Dendritic cell treated with granulocyte-macrophage colony-stimulating factor and Interleukin-4, amounts not matched to agents 40 ng/mL and 50 ng/mL, for 4 days (primary cell): ENCODE measurements around the gene RBM46.

Experiments
- H3K27ac Mint-ChIP-seq: one replicate; pipeline ENCODE4 v1.8.0; 2022; ENCODE audit warnings: mild to moderate bottlenecking, mixed read lengths
- H3K27me3 Mint-ChIP-seq: one replicate; pipeline ENCODE4 v1.8.0; 2022; ENCODE audit warnings: mild to moderate bottlenecking, mixed read lengths
- H3K36me3 Mint-ChIP-seq: one replicate; pipeline ENCODE4 v1.8.0; 2022; ENCODE audit warnings: low read depth, mixed read lengths
- H3K4me1 Mint-ChIP-seq: one replicate; pipeline ENCODE4 v1.8.0; 2022; ENCODE audit warnings: low read depth, mixed read lengths
- H3K4me3 Mint-ChIP-seq: one replicate; pipeline ENCODE4 v1.8.0; 2022; ENCODE audit warnings: mild to moderate bottlenecking, moderate library complexity, mixed read lengths
- H3K9me3 Mint-ChIP-seq: one replicate; pipeline ENCODE4 v1.8.0; 2022; ENCODE audit warnings: mixed read lengths
- intact Hi-C: fragments of 100-400 bp; cut with micrococcal nuclease; formaldehyde crosslinking; loops from one replicate; pipeline ENCODE4 v1.15.0; 2022

Gene RBM46

DNA sequence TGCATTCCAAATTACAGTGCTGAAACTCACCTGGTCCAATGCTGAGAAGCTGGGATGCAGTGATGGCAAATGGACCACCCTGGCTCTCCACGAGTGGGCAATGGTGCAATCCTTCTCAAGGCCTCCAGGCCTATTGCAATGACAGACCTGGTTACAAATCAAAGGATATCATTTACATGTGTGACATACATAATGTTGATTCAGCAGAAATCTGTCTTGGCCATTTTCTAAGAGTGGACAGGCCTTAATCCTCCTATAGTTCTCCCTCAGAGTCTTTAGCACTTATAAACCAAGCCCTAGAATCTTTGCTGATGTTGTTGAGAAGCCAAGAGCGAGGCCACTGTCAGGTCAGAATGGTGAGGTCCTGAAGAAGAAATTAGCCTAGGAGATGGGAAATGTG is 20.2 kb upstream of the RBM46 start:
- intact Hi-C loops = no loop called here
- no peak overlapping the region for H3K27ac Mint-ChIP-seq
- no peak overlapping the region for H3K4me3 Mint-ChIP-seq
- no peaks in the 10 kb centered on the region for H3K4me1 Mint-ChIP-seq
- no peaks in the 10 kb centered on the region for H3K36me3 Mint-ChIP-seq
- H3K27me3 Mint-ChIP-seq = no peaks in the 10 kb centered on the region
- H3K9me3 Mint-ChIP-seq = no peaks in the 10 kb centered on the region

DNA sequence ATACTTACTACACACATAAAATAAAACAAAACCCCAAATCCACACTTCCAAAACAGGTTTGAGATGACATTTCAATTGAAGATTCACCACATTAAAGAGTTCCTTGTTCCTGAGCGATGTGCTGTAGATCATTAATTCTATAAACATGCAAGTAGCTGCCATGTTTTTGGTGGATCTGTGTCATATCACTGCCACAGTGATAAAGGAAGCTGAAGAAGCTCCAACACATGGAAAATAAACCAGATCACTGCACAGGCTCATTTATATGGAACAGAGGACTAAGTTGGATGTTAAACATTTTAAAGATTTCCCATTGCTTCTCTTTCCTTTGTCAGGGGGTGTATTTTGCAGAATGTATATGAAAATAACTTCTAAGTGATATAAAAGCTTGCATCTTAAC is 2.8 kb upstream of the RBM46 start:
- no peaks in the 10 kb centered on the region for H3K36me3 Mint-ChIP-seq
- intact Hi-C loops = loop anchor here (10.0 kb wide), 1 partner anchor 223 kb away; the partner anchor contains the start of gene PLRG1

DNA sequence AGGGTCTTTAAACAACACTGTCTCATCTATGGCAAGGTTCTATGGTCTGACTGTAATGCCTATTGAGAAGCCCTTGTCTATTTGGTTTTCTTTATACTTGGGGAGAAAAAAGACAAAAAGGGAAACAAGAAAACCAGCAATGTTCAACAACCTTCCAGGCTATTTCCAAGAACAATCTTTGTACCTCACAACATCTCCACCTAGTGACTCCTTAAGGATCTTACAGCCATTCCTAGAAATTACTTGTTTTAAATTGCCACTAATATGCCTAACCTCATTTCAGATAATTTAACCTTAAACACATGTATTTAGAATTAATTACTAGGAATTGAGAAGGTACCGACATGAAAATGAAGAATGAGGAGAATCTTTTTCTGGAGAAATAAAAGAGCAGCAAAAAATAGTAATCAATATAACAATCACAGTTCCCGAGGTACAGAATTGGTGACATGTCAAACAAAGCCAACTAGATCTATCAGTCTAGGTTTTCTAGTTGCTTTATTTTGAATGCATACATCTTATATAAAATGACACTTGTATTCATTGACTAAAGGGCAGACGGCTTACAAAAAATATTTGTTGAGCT is 1.6 kb upstream of the RBM46 start:
- H3K27ac Mint-ChIP-seq = no peak overlapping the region
- intact Hi-C loops = loop anchor here (10.0 kb wide), 1 partner anchor 225 kb away; the partner anchor contains the start of gene PLRG1
- H3K36me3 Mint-ChIP-seq = no peaks in the 10 kb centered on the region
- H3K27me3 Mint-ChIP-seq = peaks cover 15% of the 10 kb centered on the region
- no peak overlapping the region for H3K4me3 Mint-ChIP-seq
- no peaks in the 10 kb centered on the region for H3K4me1 Mint-ChIP-seq
- no peaks in the 10 kb centered on the region for H3K9me3 Mint-ChIP-seq

More for the DNA sequence above, 2.8 kb upstream of the RBM46 start:
- H3K9me3 Mint-ChIP-seq = no peaks in the 10 kb centered on the region
- no peak overlapping the region for H3K4me3 Mint-ChIP-seq
- no peaks in the 10 kb centered on the region for H3K4me1 Mint-ChIP-seq
- no peak overlapping the region for H3K27ac Mint-ChIP-seq
- peaks cover 15% of the 10 kb centered on the region for H3K27me3 Mint-ChIP-seq

DNA sequence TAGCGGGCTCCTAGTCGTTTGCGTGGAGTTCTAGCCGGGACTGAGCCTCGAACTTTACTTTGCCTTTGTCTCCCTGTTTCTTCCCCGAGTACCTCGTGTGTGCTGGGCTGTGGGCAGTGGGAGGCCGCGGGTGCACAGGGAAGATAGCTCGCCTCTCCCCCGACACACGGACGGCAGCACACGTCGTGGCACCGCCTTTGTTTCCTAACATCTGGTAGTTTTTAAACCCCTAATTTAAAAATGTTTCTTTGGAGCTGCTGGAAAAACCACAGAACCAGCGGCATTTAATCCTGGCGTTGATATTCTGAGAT is 866 bp downstream of the RBM46 start:
- Mint-ChIP-seq H3K27me3 (peaks cover 15% of the 10 kb centered on the region), H3K4me1 (no peaks in the 10 kb centered on the region), H3K9me3 (no peaks in the 10 kb centered on the region), H3K4me3 (no peak overlapping the region), H3K36me3 (no peaks in the 10 kb centered on the region), H3K27ac (no peak overlapping the region)
- intact Hi-C loops = no loop called here

DNA sequence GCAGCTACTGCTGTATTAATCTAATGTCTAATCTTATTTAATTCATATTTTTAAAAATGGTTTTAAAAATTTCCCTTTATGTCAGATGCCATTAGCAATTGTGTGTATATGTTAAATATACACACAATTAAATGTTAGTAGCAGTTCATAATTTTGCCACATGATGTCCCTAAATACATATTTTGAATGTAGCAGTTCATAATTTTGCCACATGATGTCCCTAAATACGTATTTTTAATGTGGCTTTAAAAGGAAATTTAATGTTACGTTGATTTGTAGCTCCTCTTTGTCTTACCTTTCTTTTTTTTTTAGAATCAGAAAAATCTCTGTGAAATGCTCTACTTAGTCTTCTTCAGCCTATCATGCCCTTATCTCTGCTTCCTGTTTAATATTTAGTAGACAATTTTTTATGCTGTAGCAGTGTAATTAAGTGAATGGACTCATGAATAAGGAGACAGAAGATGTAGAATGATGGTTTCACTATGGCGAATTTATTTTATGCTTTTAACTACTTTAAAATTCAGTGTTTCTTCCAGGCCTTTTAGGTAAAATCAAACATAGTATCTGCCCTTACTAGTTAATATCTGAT is 26.1 kb downstream of the RBM46 start:
- no peak overlapping the region for H3K27ac Mint-ChIP-seq
- no peak overlapping the region for H3K4me3 Mint-ChIP-seq
- H3K27me3 Mint-ChIP-seq = no peaks in the 10 kb centered on the region
- no peaks in the 10 kb centered on the region for H3K36me3 Mint-ChIP-seq
- intact Hi-C loops = loop anchor here (10.0 kb wide), 1 partner anchor 548 kb away; no protein-coding TSS in a partner anchor
- H3K9me3 Mint-ChIP-seq = no peaks in the 10 kb centered on the region
- no peaks in the 10 kb centered on the region for H3K4me1 Mint-ChIP-seq

DNA sequence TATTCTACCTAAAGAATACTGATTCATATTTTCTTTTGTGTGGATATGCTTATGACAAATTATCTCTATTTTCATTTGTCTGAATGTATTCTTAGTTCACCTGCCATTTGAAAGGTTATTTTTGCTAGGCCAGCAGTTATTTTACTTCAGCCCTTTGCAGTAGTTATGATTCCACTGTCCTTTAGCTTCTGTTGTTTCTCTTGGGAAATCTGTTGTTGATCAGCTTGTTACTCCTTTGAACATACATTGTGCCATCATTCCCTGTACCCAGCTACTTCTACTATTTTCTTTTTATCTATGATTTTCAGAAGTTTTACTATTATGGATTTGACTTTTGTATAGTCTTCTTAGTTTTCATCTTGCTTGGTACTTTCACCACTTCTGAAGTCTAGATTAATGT is 37.2 kb downstream of the RBM46 start:
- no peaks in the 10 kb centered on the region for H3K27me3 Mint-ChIP-seq
- no peak overlapping the region for H3K27ac Mint-ChIP-seq
- intact Hi-C loops = no loop called here
- no peak overlapping the region for H3K4me3 Mint-ChIP-seq
- no peaks in the 10 kb centered on the region for H3K9me3 Mint-ChIP-seq
- H3K4me1 Mint-ChIP-seq = no peaks in the 10 kb centered on the region
- H3K36me3 Mint-ChIP-seq = no peaks in the 10 kb centered on the region

DNA sequence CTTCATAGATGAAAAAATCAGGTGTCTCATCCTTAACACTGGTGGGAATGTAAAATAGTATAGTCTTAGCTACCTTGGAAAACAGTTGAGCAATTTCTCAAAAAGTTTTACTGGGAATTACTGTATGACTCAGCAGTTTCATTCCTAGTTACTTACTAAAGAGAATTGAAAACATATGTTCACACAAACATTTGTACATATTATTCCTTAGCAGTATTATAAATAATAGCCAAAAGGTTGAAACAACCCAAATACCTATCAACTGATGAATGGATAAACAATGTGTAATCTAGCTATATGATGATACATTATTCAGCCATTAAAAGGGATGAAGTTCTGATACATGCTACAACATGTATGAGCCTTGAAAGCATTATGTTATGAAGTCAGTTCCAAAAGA is 41.7 kb downstream of the RBM46 start:
- Mint-ChIP-seq H3K36me3 (no peaks in the 10 kb centered on the region), H3K27ac (no peak overlapping the region), H3K9me3 (no peaks in the 10 kb centered on the region), H3K27me3 (no peaks in the 10 kb centered on the region), H3K4me1 (no peaks in the 10 kb centered on the region), H3K4me3 (no peak overlapping the region)
- intact Hi-C loops = no loop called here

DNA sequence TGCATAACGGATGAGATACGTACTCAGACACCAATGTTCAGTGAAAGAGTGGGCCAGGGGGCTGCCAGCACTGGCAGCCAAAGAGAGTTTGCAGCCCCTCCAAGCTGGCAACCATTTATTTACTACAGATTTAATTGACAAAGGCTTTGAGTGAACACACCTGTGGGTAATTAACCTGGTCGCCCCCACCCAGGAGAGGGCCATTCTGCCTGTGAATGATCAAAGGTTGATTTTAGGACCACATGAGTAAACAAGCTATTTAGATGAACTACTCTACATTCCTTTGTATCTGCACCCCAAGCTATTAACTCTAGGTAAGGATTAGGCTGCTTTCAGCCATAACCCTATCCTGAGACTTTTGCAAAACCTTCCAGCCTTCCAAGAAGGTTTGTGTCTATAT is 55.0 kb downstream of the RBM46 start:
- Mint-ChIP-seq H3K27ac (no peak overlapping the region), H3K4me1 (no peaks in the 10 kb centered on the region), H3K9me3 (peaks cover 42% of the 10 kb centered on the region), H3K4me3 (no peak overlapping the region), H3K27me3 (no peaks in the 10 kb centered on the region), H3K36me3 (no peaks in the 10 kb centered on the region)
- intact Hi-C loops = no loop called here

DNA sequence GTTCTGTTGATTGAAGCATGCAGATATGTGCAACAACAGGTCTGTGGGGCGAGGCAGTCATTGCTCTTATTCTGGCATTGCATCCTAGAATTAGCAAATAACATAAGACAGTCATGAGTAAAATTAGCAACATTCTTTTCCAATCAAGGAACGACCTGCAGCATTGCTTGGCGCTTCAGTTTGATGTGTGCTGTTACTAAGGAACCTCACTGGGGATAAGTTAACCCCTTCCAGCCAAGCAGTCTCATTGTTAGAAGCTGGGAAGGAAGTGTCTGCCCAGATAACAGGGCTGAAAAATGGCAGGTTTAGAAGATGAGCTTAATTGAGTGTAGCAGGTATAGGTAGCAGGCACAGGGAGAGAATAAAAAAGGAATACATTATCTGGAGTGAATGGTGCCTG is 55.4 kb downstream of the RBM46 start:
- intact Hi-C loops = no loop called here
- Mint-ChIP-seq H3K4me3 (no peak overlapping the region), H3K36me3 (no peaks in the 10 kb centered on the region), H3K4me1 (no peaks in the 10 kb centered on the region), H3K27me3 (no peaks in the 10 kb centered on the region), H3K27ac (no peak overlapping the region), H3K9me3 (peaks cover 42% of the 10 kb centered on the region)

DNA sequence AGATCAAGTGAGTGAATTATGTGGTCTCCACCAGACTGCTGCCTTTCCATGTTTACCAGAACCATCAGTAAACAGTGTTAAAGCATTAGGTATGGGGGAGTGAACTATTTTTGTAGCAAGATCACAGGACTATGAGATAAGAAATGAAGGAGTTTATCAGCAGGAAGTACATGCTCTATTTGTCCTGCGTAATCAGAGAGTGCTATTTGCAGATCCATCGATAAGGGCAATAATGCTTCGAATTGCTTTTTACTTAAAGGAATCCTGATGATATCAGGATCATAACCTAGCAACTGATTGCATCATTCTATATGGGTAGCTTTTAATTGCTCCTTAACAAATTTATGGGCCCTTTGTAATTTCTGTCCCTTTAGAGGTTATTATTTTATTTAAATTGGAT is 57.1 kb downstream of the RBM46 start:
- intact Hi-C loops = no loop called here
- Mint-ChIP-seq H3K4me3 (no peak overlapping the region), H3K27me3 (no peaks in the 10 kb centered on the region), H3K4me1 (no peaks in the 10 kb centered on the region), H3K27ac (no peak overlapping the region), H3K9me3 (peaks cover 31% of the 10 kb centered on the region), H3K36me3 (no peaks in the 10 kb centered on the region)

DNA sequence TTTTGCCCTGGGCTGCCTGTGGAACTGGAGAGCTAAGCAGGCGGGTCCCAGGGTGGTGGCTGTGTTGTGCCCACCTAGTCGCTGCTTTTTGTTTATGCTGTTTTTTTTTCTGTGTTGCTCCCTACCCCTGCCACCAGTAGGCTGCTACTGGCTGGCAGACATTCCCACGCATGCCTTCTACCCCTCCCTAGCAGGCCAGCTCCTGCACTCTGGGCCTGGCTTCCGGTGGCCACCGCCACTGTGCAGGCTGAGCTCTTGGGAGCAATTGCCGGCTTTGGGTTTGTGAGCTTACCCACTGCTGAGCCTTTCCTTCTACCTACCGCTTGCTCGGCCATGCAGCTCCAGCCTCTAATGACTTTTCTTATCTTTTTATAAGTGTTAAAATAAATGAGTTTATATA is 57.6 kb downstream of the RBM46 start:
- H3K4me1 Mint-ChIP-seq = no peaks in the 10 kb centered on the region
- no peaks in the 10 kb centered on the region for H3K36me3 Mint-ChIP-seq
- no peak overlapping the region for H3K27ac Mint-ChIP-seq
- no peaks in the 10 kb centered on the region for H3K27me3 Mint-ChIP-seq
- H3K9me3 Mint-ChIP-seq = peaks cover 26% of the 10 kb centered on the region
- intact Hi-C loops = no loop called here
- H3K4me3 Mint-ChIP-seq = no peak overlapping the region

DNA sequence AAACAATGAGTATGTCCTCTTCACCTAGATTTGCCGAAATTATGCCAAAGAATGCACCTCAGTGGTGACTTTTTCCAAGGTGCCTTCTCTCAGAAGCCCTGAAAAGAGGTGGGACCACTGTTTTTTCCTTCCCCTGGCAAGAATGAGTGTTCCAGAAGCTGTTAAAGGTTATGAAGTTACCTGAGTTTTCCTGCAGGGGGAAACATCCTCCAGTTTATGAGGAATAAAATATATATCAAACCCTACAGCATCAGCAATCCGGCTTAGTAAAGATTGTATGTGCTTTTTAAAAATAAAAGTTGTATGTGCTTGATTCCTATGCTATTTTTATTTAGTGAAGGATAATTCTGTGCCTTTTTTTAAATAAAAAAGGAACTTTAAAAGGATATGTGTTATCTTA is 73.3 kb downstream of the RBM46 start:
- no peak overlapping the region for H3K27ac Mint-ChIP-seq
- no peaks in the 10 kb centered on the region for H3K4me1 Mint-ChIP-seq
- intact Hi-C loops = no loop called here
- H3K4me3 Mint-ChIP-seq = no peak overlapping the region
- no peaks in the 10 kb centered on the region for H3K27me3 Mint-ChIP-seq
- H3K36me3 Mint-ChIP-seq = no peaks in the 10 kb centered on the region
- H3K9me3 Mint-ChIP-seq = no peaks in the 10 kb centered on the region

DNA sequence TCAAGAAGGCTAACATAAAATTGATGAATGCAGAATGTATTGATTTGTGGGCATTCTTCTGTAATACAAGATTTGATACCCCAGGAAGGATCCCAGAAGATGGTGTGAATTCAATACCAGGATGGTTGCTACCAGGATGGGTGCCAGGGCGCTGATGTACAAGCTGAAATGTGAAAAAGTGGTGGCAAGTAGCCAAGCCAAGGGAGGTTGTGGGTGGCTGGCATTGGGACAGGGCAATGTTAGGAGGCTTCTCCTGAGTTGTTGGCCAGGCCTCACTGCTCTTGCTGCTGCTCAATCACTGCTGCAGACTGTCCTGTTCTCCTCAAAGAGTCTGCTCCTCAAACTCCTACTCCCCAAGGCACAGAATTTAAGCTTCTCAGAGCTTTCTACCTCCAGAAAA is 77.1 kb downstream of the RBM46 start:
- Mint-ChIP-seq H3K36me3 (no peaks in the 10 kb centered on the region), H3K9me3 (no peaks in the 10 kb centered on the region), H3K4me3 (no peak overlapping the region), H3K4me1 (no peaks in the 10 kb centered on the region), H3K27ac (no peak overlapping the region), H3K27me3 (no peaks in the 10 kb centered on the region)
- intact Hi-C loops = no loop called here

DNA sequence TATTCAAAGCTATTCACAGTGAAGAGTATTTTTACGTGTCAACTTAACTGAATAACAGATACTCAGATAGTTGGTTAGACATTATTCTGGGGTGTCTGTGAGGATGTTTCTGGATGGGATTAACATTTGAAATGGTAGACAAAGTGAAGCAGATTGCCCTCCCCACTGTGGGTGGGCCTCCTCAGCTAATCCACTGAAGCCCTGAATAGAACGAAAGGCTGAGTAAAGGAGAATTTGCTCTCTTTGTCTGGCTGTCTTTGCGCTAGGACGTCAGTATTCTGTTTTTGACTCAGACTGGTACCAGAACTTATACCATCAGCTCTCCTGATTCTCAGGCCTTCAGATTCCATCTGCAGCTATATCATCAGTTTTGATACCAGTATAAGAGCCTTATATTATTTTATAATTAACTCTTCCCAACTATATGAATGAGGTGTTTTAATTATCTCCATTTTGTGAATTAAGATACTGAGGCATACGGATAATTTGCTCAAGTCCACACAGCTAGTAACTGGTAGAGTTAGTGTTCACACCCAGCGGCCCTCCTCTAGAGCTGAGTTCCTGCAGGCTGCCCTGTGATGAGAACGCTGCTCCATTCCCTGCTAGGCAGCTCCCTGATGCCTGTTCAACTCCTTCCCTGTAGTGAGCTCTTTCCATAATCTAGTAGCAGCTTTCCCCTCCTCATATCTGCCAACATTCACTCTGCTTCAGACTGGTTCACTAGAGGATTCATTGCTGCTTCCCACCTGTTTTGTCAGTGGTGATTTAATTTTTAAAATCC is 87.5 kb downstream of the RBM46 start:
- intact Hi-C loops = no loop called here
- no peak overlapping the region for H3K4me3 Mint-ChIP-seq

More for the DNA sequence above, 87.5 kb downstream of the RBM46 start:
- H3K4me1 Mint-ChIP-seq = no peaks in the 10 kb centered on the region
- H3K27me3 Mint-ChIP-seq = no peaks in the 10 kb centered on the region
- no peaks in the 10 kb centered on the region for H3K36me3 Mint-ChIP-seq
- H3K27ac Mint-ChIP-seq = no peak overlapping the region
- H3K9me3 Mint-ChIP-seq = peaks cover 18% of the 10 kb centered on the region
